SK-N-MC (cell line): ENCODE measurements around the gene DSG1.

Experiments
- EZH2 ChIP-seq: fragments of 200-600 bp; sonication (generic); IDR thresholded peaks from one replicate; pipeline ENCODE4 v1.6.1; 2017; ENCODE audit warnings: antibody characterized with exemption
- POLR2AphosphoS5 ChIP-seq: IDR thresholded peaks from 2 replicates; pipeline ENCODE4 v1.6.1; 2012; ENCODE audit warnings: mild to moderate bottlenecking, low read depth, low read length, borderline replicate concordance

- TF ChIP-seq POLR2AphosphoS5 (no peak), EZH2 (no peak)
Measured at GRCh38 chr18:31401156-31402025, 83.4 kb downstream of the DSG1 start.
